Measurements from ENCODE around the gene FBXL2.

DNA sequence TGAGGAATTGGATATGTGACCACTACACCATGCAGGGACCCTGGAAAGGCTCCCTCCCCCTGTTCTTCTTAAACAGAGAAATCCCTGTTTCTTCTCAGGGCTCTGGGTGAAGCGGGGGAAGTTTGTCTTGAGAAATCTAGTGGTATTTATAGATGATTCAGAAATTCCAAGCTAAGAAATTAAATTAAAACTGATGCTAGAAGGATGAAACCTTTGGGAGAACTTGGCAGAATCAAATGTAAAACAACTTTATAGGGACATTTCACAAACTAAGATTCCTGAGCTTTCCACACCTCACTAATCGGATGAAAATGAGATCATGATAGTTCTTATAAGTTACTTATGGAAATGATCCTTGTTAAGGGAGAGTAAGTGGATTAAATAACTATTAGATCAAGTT, 54.2 kb downstream of the FBXL2 start:
- TF ChIP-seq, protein P1, sequence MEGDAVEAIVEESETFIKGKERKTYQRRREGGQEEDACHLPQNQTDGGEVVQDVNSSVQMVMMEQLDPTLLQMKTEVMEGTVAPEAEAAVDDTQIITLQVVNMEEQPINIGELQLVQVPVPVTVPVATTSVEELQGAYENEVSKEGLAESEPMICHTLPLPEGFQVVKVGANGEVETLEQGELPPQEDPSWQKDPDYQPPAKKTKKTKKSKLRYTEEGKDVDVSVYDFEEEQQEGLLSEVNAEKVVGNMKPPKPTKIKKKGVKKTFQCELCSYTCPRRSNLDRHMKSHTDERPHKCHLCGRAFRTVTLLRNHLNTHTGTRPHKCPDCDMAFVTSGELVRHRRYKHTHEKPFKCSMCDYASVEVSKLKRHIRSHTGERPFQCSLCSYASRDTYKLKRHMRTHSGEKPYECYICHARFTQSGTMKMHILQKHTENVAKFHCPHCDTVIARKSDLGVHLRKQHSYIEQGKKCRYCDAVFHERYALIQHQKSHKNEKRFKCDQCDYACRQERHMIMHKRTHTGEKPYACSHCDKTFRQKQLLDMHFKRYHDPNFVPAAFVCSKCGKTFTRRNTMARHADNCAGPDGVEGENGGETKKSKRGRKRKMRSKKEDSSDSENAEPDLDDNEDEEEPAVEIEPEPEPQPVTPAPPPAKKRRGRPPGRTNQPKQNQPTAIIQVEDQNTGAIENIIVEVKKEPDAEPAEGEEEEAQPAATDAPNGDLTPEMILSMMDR (IDR thresholded peaks at IDR 0.05; ENCODE audit: low read depth, low read length), result no peak
- no peak for TF ChIP-seq EZH2phosphoT487 (IDR thresholded peaks at IDR 0.05; ENCODE audit: low read depth)

Data from OCI-LY3 (cell line).